ENCODE results near the gene ST13. TPM values are rescaled to one million over a fixed set of nuclear protein-coding genes. Genes with fewer than 3 reads are reported as not detected.
A peak's percentile ranks its signal among the peaks of the same experiment; 100 is the strongest.
"Not testable (repeated sequence)": the region's sequence is repeated elsewhere in the genome, so short reads cannot be mapped to it uniquely, and the experiment has no call there.

The ST13 gene
- total RNA-seq, 2 experiments from 2014 or later = 121 to 223 TPM

- no TSS peak for BruUV-seq (replicated peaks)
- ChIA-PET CTCF (ENCODE audit: unreplicated experiment) (no interaction called here), POLR2A (no interaction called here)
- Histone ChIP-seq H2AFZ (ENCODE audit: low read length) (no peak overlapping the region), H4K20me1 (ENCODE audit: insufficient read depth, low read length) (no peaks in the 10 kb centered on the region), H3K36me3 (ENCODE audit: insufficient read depth, low read length) (peaks cover 92% of the 10 kb centered on the region), H3K79me2 (ENCODE audit: insufficient read depth, low read depth, low read length) (no peaks in the 10 kb centered on the region; the same call in 1 of the 2 replicates), H3K4me2 (ENCODE audit: low read length) (no peak overlapping the region), H3K4me3 (ENCODE audit: low read depth, low read length, poor library complexity, severe bottlenecking) (no peak overlapping the region), H3K9me2 (ENCODE audit: insufficient read depth, low read length) (no peaks in the 10 kb centered on the region), H3K27ac (ENCODE audit: low read depth, low read length, poor library complexity, severe bottlenecking) (no peak overlapping the region), H3K9me3 (ENCODE audit: low read length) (no peaks in the 10 kb centered on the region), H3K4me1 (ENCODE audit: insufficient read depth, low read length, poor library complexity, severe bottlenecking) (no peaks in the 10 kb centered on the region)
- intact Hi-C loops (cut with micrococcal nuclease; ENCODE audit: unreplicated experiment) = no loop called here
- no peak for DNase-seq (ENCODE audit: low spot score)
- no peak for TF ChIP-seq CTCF (conservative IDR thresholded peaks at IDR 0.05; ENCODE audit: low read length)
- TF ChIP-seq EZH2phosphoT487 (IDR thresholded peaks at IDR 0.05; ENCODE audit: borderline replicate concordance, low read depth, low read length) = no peak
These were observed 27.3 kb downstream of the ST13 start for GRCh38 chr22:40829131-40829530.

GRCh38 chr22:40826984-40827741, 29.3 kb downstream of the ST13 start:
- peaks cover 94% of the 10 kb centered on the region for H3K36me3 ChIP-seq (ENCODE audit: insufficient read depth, low read length)
- POLR2A ChIA-PET = no interaction called here

GRCh38 chr22:40826292-40826691, 30.1 kb downstream of the ST13 start:
- POLR2A ChIA-PET; H3K4me1 ChIP-seq (ENCODE audit: insufficient read depth, low read length, poor library complexity, severe bottlenecking): not testable (repeated sequence)

More at GRCh38 chr22:40826984-40827741, 29.3 kb downstream of the ST13 start:
- H3K9me3 ChIP-seq (ENCODE audit: low read length) = no peaks in the 10 kb centered on the region
- no peak overlapping the region for H3K4me2 ChIP-seq (ENCODE audit: low read length)
- CTCF ChIA-PET (ENCODE audit: unreplicated experiment) = no interaction called here
- H3K27ac ChIP-seq (ENCODE audit: low read depth, low read length, poor library complexity, severe bottlenecking) = no peak overlapping the region
- intact Hi-C loops (cut with micrococcal nuclease; ENCODE audit: unreplicated experiment) = no loop called here
- H3K4me3 ChIP-seq (ENCODE audit: low read depth, low read length, poor library complexity, severe bottlenecking) = no peak overlapping the region
- TF ChIP-seq EZH2phosphoT487 (IDR thresholded peaks at IDR 0.05; ENCODE audit: borderline replicate concordance, low read depth, low read length) (no peak), CTCF (conservative IDR thresholded peaks at IDR 0.05; ENCODE audit: low read length) (no peak)
- no peaks in the 10 kb centered on the region for H4K20me1 ChIP-seq (ENCODE audit: insufficient read depth, low read length)
- no peaks in the 10 kb centered on the region for H3K9me2 ChIP-seq (ENCODE audit: insufficient read depth, low read length)
- H3K4me1 ChIP-seq (ENCODE audit: insufficient read depth, low read length, poor library complexity, severe bottlenecking) = peaks cover 9% of the 10 kb centered on the region
- no peak for DNase-seq (ENCODE audit: low spot score)
- no TSS peak for BruUV-seq (replicated peaks)
- no peak overlapping the region for H2AFZ ChIP-seq (ENCODE audit: low read length)
- H3K79me2 ChIP-seq (ENCODE audit: insufficient read depth, low read depth, low read length) = no peaks in the 10 kb centered on the region; the same call in 1 of the 2 replicates

More at GRCh38 chr22:40826292-40826691, 30.1 kb downstream of the ST13 start:
- DNase-seq (ENCODE audit: low spot score); intact Hi-C loops (cut with micrococcal nuclease; ENCODE audit: unreplicated experiment); H3K9me2 ChIP-seq (ENCODE audit: insufficient read depth, low read length); H3K9me3 ChIP-seq (ENCODE audit: low read length); CTCF ChIA-PET (ENCODE audit: unreplicated experiment); H3K79me2 ChIP-seq (ENCODE audit: insufficient read depth, low read depth, low read length); H3K4me3 ChIP-seq (ENCODE audit: low read depth, low read length, poor library complexity, severe bottlenecking); H3K4me2 ChIP-seq (ENCODE audit: low read length); H2AFZ ChIP-seq (ENCODE audit: low read length); H3K27ac ChIP-seq (ENCODE audit: low read depth, low read length, poor library complexity, severe bottlenecking); H4K20me1 ChIP-seq (ENCODE audit: insufficient read depth, low read length): not testable (repeated sequence)
- peaks cover 86% of the 10 kb centered on the region for H3K36me3 ChIP-seq (ENCODE audit: insufficient read depth, low read length)
- BruUV-seq (replicated peaks) = TSS peak; percentile 88
